NCI-H1417 treated with DMSO at 0.1 percent for 48 hours (cell line): ENCODE measurements around the gene FBXL17.

Source experiments
- DNase-seq: peaks from one replicate; lab custom pipeline; 2025; lab: John Stamatoyannopoulos, UW

FBXL17 gene

GRCh38 chr5:108084105-108084504 lies 297.8 kb downstream of the FBXL17 start:
- no peak for DNase-seq

GRCh38 chr5:108083232-108083631 lies 298.7 kb downstream of the FBXL17 start:
- no peak for DNase-seq

GRCh38 chr5:108081707-108082106 lies 300.2 kb downstream of the FBXL17 start:
- DNase-seq: no peak

GRCh38 chr5:108079753-108080152 lies 302.1 kb downstream of the FBXL17 start:
- no peak for DNase-seq

- DNase-seq: no peak
Observed at GRCh38 chr5:108078882-108079281, 303.0 kb downstream of the FBXL17 start.

- DNase-seq: no peak
Observed at GRCh38 chr5:108078345-108078744, 303.6 kb downstream of the FBXL17 start.

- DNase-seq: no peak
Observed at GRCh38 chr5:108074626-108075025, 307.3 kb downstream of the FBXL17 start.

GRCh38 chr5:108064302-108064701 lies 317.6 kb downstream of the FBXL17 start:
- no peak for DNase-seq

GRCh38 chr5:108061941-108062340 lies 320.0 kb downstream of the FBXL17 start:
- DNase-seq: no peak

- no peak for DNase-seq
Observed at GRCh38 chr5:108060340-108060739, 321.6 kb downstream of the FBXL17 start.

- no peak for DNase-seq
Observed at GRCh38 chr5:108059334-108059733, 322.6 kb downstream of the FBXL17 start.

- no peak for DNase-seq
Observed at GRCh38 chr5:108054349-108054748, 327.5 kb downstream of the FBXL17 start.

- DNase-seq: no peak
Observed at GRCh38 chr5:108046955-108047670, 334.8 kb downstream of the FBXL17 start.

GRCh38 chr5:108036482-108036881 lies 345.4 kb downstream of the FBXL17 start:
- DNase-seq: no peak

- DNase-seq: no peak
Observed at GRCh38 chr5:108028883-108029282, 353.0 kb downstream of the FBXL17 start.

- no peak for DNase-seq
Observed at GRCh38 chr5:108028412-108028811, 353.5 kb downstream of the FBXL17 start.

GRCh38 chr5:108025957-108026356 lies 355.9 kb downstream of the FBXL17 start:
- no peak for DNase-seq

GRCh38 chr5:108024986-108025385 lies 356.9 kb downstream of the FBXL17 start:
- no peak for DNase-seq

GRCh38 chr5:108016101-108016500 lies 365.8 kb downstream of the FBXL17 start:
- DNase-seq: no peak

- DNase-seq: no peak
Observed at GRCh38 chr5:108006791-108007190, 375.1 kb downstream of the FBXL17 start.

- DNase-seq: no peak
Observed at GRCh38 chr5:108003178-108003577, 378.7 kb downstream of the FBXL17 start.

GRCh38 chr5:108001222-108001621 lies 380.7 kb downstream of the FBXL17 start:
- no peak for DNase-seq

- DNase-seq: no peak
Observed at GRCh38 chr5:107997338-107997980, 384.4 kb downstream of the FBXL17 start.

- DNase-seq: no peak
Observed at GRCh38 chr5:107993341-107993740, 388.6 kb downstream of the FBXL17 start.
